Liver (tissue), 9 donors: Measurements from ENCODE around the gene CD300E. TPM values are rescaled to one million over a fixed set of nuclear protein-coding genes. Genes with fewer than 3 reads are reported as not detected.

ENCODE experiments used
- DNase-seq: peaks from one replicate; pipeline ENCODE4 v3.0.0-alpha.2; 2017; ENCODE audit warnings: low spot score
- H3K27ac ChIP-seq, 2 donors: one replicate each; pipeline ENCODE4 v1.7.0; 2013; ENCODE audit warnings: inconsistent platforms in 2 of 2, low read length in 2 of 2, control low read depth in 1 of 2, low read depth in 1 of 2, mild to moderate bottlenecking in 1 of 2
- H3K27me3 ChIP-seq, 4 donors: one replicate each; pipeline versions ENCODE4 v1.6.1 to v1.7.0; 2013; ENCODE audit warnings: low read length in 3 of 4, inconsistent platforms in 1 of 4, mild to moderate bottlenecking in 1 of 4, moderate library complexity in 1 of 4; ENCODE audit not compliant: control insufficient read depth in 4 of 4, insufficient read depth in 4 of 4
- H3K36me3 ChIP-seq, 4 donors: one replicate each; pipeline versions ENCODE4 v1.6.1 to v1.7.0; 2013; ENCODE audit warnings: low read length in 3 of 4, mild to moderate bottlenecking in 3 of 4, low read depth in 1 of 4, moderate library complexity in 1 of 4; ENCODE audit not compliant: control insufficient read depth in 4 of 4, insufficient read depth in 3 of 4
- H3K4me1 ChIP-seq, 4 donors: one replicate each; pipeline versions ENCODE4 v1.6.1 to v1.7.0; 2013; ENCODE audit warnings: low read length in 3 of 4, mild to moderate bottlenecking in 3 of 4, moderate library complexity in 1 of 4; ENCODE audit not compliant: control insufficient read depth in 4 of 4, insufficient read depth in 4 of 4
- H3K4me3 ChIP-seq, 3 donors: one replicate each; pipeline versions ENCODE4 v1.6.1 to v1.7.0; 2013; ENCODE audit warnings: low read length in 3 of 3, control low read depth in 1 of 3, low read depth in 1 of 3, mild to moderate bottlenecking in 1 of 3
- H3K9ac ChIP-seq, 2 donors: one replicate each; pipeline ENCODE4 v1.7.0; 2013; ENCODE audit warnings: low read length in 2 of 2, mild to moderate bottlenecking in 2 of 2, moderate library complexity in 2 of 2, control low read depth in 1 of 2, low read depth in 1 of 2
- H3K9me3 ChIP-seq, 4 donors: one replicate each; pipeline versions ENCODE4 v1.6.1 to v1.7.0; 2013; ENCODE audit warnings: low read length in 3 of 4; ENCODE audit not compliant: control insufficient read depth in 4 of 4
- CTCF ChIP-seq: fragments of 150-350 bp; IDR thresholded peaks from 2 replicates; pipeline ENCODE4 v1.5.1; 2017; ENCODE audit warnings: improper control_type of control experiment, low read depth, low read length; ENCODE audit not compliant: missing input control
- EGR1 ChIP-seq, 2 donors: IDR thresholded peaks; 2 replicates each; pipeline ENCODE4 v1.6.1; 2016 to 2018; ENCODE audit warnings: antibody characterized with exemption in 2 of 2, low read depth in 2 of 2
- FOXA1 ChIP-seq: IDR thresholded peaks from 2 replicates; pipeline ENCODE4 v1.6.1; 2016; ENCODE audit warnings: antibody characterized with exemption
- FOXA2 ChIP-seq: IDR thresholded peaks from 2 replicates; pipeline ENCODE4 v1.6.1; 2016; ENCODE audit warnings: antibody characterized with exemption
- GABPA ChIP-seq, 2 donors: IDR thresholded peaks in 1 of 2; conservative IDR thresholded peaks in 1 of 2; 2 replicates each; pipeline ENCODE4 v1.6.1; 2016; ENCODE audit warnings: antibody characterized with exemption in 2 of 2, mild to moderate bottlenecking in 1 of 2, moderate library complexity in 1 of 2
- HNF4A ChIP-seq, 2 donors: conservative IDR thresholded peaks; 2 replicates each; pipeline ENCODE4 v1.6.1; 2016; ENCODE audit warnings: antibody characterized with exemption in 2 of 2, mild to moderate bottlenecking in 2 of 2
- HNF4G ChIP-seq: IDR thresholded peaks from 2 replicates; pipeline ENCODE4 v1.6.1; 2016; ENCODE audit warnings: antibody characterized with exemption
- JUND ChIP-seq, 2 donors: IDR thresholded peaks; 2 replicates each; pipeline ENCODE4 v1.6.1; 2016; ENCODE audit warnings: antibody characterized with exemption in 2 of 2
- NR2F2 ChIP-seq: IDR thresholded peaks from 2 replicates; pipeline ENCODE4 v1.6.1; 2016; ENCODE audit warnings: antibody characterized with exemption
- RAD21 ChIP-seq, 2 donors: IDR thresholded peaks; 2 replicates each; pipeline ENCODE4 v1.6.1; 2016; ENCODE audit warnings: antibody characterized with exemption in 2 of 2, mild to moderate bottlenecking in 2 of 2
- REST ChIP-seq: IDR thresholded peaks from 2 replicates; pipeline ENCODE4 v1.6.1; 2016; ENCODE audit warnings: antibody characterized with exemption, mild to moderate bottlenecking
- RXRA ChIP-seq, 2 donors: IDR thresholded peaks; 2 replicates each; pipeline ENCODE4 v1.6.1; 2017 to 2018; ENCODE audit warnings: antibody characterized with exemption in 2 of 2, mild to moderate bottlenecking in 1 of 2
- SP1 ChIP-seq: IDR thresholded peaks from 2 replicates; pipeline ENCODE4 v1.6.1; 2018; ENCODE audit warnings: antibody characterized with exemption, mild to moderate bottlenecking
- TAF1 ChIP-seq: conservative IDR thresholded peaks from 2 replicates; pipeline ENCODE4 v1.6.1; 2016; ENCODE audit warnings: antibody characterized with exemption, mild to moderate bottlenecking
- YY1 ChIP-seq: IDR thresholded peaks from 2 replicates; pipeline ENCODE4 v1.6.1; 2016; ENCODE audit warnings: antibody characterized with exemption, mild to moderate bottlenecking
- ZBTB33 ChIP-seq: IDR thresholded peaks from 2 replicates; pipeline ENCODE4 v1.6.1; 2016; ENCODE audit warnings: antibody characterized with exemption
- WGBS: extraction: QIAGEN DNeasy Blood & Tissue Kit; methylation state at CpG from one replicate; pipeline ENCODE4 v1.1.7; 2013; 5-methylcytosine and 5-hydroxymethylcytosine counted together
- polyA plus RNA-seq, 2 donors: library from polyadenylated mRNA; stranded (reverse) in 1 of 2; unstranded in 1 of 2; fragments of 200-250 nt in 1 of 2; fragments of >200 nt in 1 of 2; fragmentation: Nextera tagmentation in 1 of 2; extraction: Ambion mirVana in 1 of 2; gene quantifications; one replicate each; pipeline versions ENCODE4 v1.2.1 to v1.2.3, GENCODE V29; 2013 to 2015
- total RNA-seq, 2 donors: library from RNA; depleted of rRNA; stranded (reverse); fragments of >200 nt; gene quantifications; one replicate each; pipeline ENCODE4 v1.2.3, GENCODE V29; 2014
- TF ChIP-seq, protein P1 (sequence below): IDR thresholded peaks from 2 replicates; pipeline ENCODE4 v1.6.1; 2016; ENCODE audit warnings: antibody characterized with exemption
- TF ChIP-seq, protein P2 (sequence below): IDR thresholded peaks from 2 replicates; pipeline ENCODE4 v1.6.1; 2016; ENCODE audit warnings: antibody characterized with exemption
- donor health status: healthy.
- donor health status: healthy.
- donor health status: healthy.
- donor health status: healthy.
- donor health status: healthy.

CD300E gene
- total and polyA plus RNA-seq, 4 donors: 0.07 to 0.75 (median 0.34) TPM

DNA sequence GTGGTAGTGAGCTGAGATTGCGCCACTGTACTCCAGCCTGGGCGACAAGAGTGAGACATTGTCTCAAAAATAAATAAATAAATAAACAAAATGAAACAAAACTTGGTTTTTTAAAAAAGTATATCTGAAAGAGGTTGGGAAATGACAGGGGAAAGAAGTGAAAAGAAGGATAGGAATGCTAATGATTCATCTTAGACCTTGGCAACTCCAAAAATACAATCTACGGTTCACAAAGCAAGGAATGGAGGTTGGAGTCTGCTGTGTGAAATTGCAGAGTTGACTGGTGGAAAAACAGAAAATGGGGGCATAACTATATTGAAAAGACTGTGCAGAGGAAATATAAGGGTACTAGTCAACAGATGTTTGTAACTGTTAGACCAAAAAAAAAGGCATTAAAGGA lies 40.0 kb upstream of the CD300E start:
- H3K9me3 ChIP-seq: no peaks in the 10 kb centered on the region
- no peak overlapping the region for H3K9ac ChIP-seq
- no peak for TF ChIP-seq GABPA (IDR thresholded peaks at IDR 0.05 in 1 of 2, conservative IDR thresholded peaks at IDR 0.05 in 1 of 2)
- no peak for TF ChIP-seq ZBTB33
- TF ChIP-seq HNF4A (conservative IDR thresholded peaks at IDR 0.05): no peak
- no peak for TF ChIP-seq RAD21 (IDR thresholded peaks at IDR 0.05)
- no peak for TF ChIP-seq HNF4G
- TF ChIP-seq, protein P1, sequence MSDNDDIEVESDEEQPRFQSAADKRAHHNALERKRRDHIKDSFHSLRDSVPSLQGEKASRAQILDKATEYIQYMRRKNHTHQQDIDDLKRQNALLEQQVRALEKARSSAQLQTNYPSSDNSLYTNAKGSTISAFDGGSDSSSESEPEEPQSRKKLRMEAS: no peak
- no peak for TF ChIP-seq FOXA2
- no peak for TF ChIP-seq EGR1 (IDR thresholded peaks at IDR 0.05; ENCODE audit: low read depth in 2 of 2)
- no peak for TF ChIP-seq FOXA1
- no peak for TF ChIP-seq REST
- TF ChIP-seq SP1: no peak
- TF ChIP-seq RXRA (IDR thresholded peaks at IDR 0.05): no peak
- TF ChIP-seq, protein P2, sequence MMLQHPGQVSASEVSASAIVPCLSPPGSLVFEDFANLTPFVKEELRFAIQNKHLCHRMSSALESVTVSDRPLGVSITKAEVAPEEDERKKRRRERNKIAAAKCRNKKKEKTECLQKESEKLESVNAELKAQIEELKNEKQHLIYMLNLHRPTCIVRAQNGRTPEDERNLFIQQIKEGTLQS: no peak
- no peak for TF ChIP-seq YY1
- TF ChIP-seq JUND (IDR thresholded peaks at IDR 0.05): no peak
- TF ChIP-seq NR2F2: no peak
- no peak for TF ChIP-seq CTCF
- no peak for TF ChIP-seq TAF1
- H3K4me1 ChIP-seq: no peaks in the 10 kb centered on the region
- H3K27me3 ChIP-seq: peaks cover 0 to 10% (median under 1%) of the 10 kb centered on the region in 4 donors
- no peak for DNase-seq
- no peak overlapping the region for H3K27ac ChIP-seq
- H3K36me3 ChIP-seq: no peaks in the 10 kb centered on the region
- no peak overlapping the region for H3K4me3 ChIP-seq
- 90% methylated on average over 3 of the region's 3 CpGs for WGBS

DNA sequence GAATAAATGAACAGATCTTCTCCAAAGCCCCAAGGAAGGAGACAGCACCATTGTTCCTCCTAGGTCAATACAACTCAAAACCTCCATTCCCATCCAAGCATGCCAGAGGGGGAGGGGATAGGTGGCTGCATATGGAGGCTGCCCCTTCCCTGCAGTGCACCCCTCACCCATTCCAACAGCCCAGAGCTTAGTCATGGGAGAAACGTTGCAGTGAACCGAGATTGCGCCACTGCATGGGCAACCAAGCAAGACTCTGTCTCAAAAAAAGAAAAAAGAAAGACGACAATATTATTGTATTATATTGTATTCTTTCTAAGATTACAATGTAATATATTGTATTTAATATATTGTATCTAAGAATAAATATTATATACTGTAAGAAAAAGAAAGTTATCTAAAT lies 36.4 kb upstream of the CD300E start:
- 66% methylated on average over 4 of the region's 4 CpGs for WGBS
- no peak for DNase-seq

More for the DNA sequence above, 36.4 kb upstream of the CD300E start:
- Histone ChIP-seq H3K4me3 (no peak overlapping the region), H3K9me3 (no peaks in the 10 kb centered on the region), H3K36me3 (no peaks in the 10 kb centered on the region), H3K27me3 (peaks cover 0 to 8% (median under 1%) of the 10 kb centered on the region in 4 donors), H3K4me1 (no peaks in the 10 kb centered on the region), H3K9ac (no peak overlapping the region), H3K27ac (no peak overlapping the region)
- TF ChIP-seq, protein P2: no peak
- no peak for TF ChIP-seq HNF4G
- no peak for TF ChIP-seq RXRA (IDR thresholded peaks at IDR 0.05)
- TF ChIP-seq, protein P1: no peak
- no peak for TF ChIP-seq GABPA (IDR thresholded peaks at IDR 0.05 in 1 of 2, conservative IDR thresholded peaks at IDR 0.05 in 1 of 2)
- no peak for TF ChIP-seq EGR1 (IDR thresholded peaks at IDR 0.05; ENCODE audit: low read depth in 2 of 2)
- TF ChIP-seq TAF1: no peak
